ENCODE measurements around the gene GRIP2. TPM values are rescaled to one million over a fixed set of nuclear protein-coding genes. Genes with fewer than 3 reads are reported as not detected.

The GRIP2 gene
- polyA plus RNA-seq, 5 donors, result 0.49 to 1.7 (median 0.91) TPM

- DNase-seq, result no peak
Measured at GRCh38 chr3:14470461-14470860, 69.7 kb downstream of the GRIP2 start.

GRCh38 chr3:14468621-14468981 is 71.5 kb downstream of the GRIP2 start:
- no peak for DNase-seq

DNA sequence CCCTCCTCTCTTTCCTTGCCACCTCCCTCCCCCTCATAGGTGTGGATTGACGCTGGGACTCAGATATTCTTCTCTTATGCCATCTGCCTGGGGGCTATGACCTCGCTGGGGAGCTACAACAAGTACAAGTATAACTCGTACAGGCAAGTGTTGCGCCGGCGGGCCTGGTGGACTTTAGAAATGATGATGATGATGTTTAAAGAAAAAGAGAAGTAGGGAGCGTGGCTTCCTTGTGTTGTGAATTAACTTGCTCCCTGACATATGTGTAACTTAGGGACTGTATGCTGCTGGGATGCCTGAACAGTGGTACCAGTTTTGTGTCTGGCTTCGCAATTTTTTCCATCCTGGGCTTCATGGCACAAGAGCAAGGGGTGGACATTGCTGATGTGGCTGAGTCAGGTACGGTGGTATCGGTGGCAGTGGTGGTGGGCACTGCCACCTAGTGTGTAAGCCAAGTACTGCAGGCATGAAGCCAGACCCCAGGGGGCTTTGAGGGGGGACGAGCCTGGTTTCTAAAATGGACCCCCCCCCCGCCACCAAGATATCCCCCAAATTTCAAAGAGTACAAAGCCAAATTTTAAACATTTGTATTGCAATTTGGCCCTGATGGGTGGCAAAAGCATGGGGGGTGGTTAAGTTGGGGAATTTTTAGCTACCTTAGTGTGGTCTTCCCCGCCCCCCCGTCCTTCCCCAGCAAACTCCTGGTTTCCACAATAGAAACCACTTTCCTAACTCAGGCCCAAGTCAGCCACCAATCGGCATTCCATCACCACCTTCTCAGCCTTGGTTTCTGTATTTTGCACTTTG is 72.1 kb downstream of the GRIP2 start:
- no peak for DNase-seq

DNA sequence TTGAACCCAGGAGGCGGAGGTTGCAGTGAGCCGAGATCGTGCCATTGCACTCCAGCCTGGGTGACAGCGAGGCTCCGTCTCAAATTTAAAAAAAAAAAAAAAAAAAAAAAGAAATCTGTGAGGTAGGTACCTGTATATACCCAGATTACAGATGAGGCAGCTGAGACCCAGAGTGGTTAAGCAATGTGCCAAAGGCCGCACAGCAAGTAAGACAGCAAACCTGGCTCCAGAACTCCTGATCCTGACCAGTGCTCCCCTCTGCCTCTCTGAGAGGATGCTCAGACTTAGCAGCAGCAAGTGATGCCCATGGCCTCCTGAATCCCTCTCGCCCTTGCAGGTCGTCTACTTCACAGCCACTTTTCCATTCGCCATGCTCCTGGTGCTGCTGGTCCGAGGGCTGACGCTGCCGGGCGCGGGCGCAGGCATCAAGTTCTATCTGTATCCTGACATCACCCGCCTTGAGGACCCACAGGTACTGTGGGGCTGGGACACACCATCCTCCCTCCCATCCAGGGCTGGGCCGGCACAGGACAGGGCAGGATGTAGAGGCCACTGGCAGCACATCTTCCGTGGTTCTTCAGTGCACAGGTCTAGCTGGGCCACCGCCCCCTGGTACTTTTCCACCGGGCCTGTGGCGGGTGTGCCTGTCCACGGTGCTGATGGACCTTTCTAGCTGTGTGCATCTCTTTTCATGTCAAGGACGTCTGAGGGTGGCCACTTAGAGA is 73.8 kb downstream of the GRIP2 start:
- DNase-seq, result no peak

DNA sequence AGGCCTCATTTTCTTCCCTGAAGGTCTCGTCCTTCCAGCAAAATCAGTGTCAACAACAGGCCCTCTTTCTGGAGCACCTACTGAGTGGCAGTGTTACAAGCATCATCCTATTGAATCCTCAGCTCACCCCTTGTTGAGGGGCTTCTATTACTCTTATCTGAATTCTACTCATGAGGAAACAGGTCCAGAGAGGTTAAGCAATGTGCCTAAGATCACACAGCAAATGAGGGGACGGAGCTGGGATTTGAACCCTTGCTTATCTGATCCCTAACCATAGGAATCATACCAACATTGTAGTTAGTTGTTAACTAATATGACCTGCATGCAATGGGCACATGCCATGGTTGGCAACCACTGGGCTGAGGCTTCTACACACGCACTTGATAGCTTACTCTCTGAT is 74.7 kb downstream of the GRIP2 start:
- DNase-seq, result no peak

DNA sequence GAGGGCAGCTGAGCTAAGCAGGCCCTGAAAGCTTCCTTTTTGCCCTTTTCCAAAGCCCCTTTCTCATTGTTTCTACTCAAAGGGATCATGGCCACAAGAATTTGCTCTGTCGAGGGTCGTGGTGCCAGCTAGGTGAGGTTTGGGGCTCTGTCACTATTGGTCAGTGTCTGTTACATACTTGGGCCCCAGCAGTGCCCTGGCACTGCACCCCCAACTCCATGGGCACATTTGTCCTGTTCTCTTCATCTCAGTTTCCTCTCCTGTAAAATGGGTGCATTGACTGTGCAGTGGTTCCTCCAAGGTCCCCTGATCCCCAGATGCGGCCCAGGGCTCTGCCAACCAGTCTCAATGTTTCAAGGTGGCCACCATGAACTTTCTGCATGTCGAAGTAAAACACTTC is 75.6 kb downstream of the GRIP2 start:
- DNase-seq, result no peak

GRCh38 chr3:14464141-14464465 is 76.0 kb downstream of the GRIP2 start:
- DNase-seq, result no peak

DNA sequence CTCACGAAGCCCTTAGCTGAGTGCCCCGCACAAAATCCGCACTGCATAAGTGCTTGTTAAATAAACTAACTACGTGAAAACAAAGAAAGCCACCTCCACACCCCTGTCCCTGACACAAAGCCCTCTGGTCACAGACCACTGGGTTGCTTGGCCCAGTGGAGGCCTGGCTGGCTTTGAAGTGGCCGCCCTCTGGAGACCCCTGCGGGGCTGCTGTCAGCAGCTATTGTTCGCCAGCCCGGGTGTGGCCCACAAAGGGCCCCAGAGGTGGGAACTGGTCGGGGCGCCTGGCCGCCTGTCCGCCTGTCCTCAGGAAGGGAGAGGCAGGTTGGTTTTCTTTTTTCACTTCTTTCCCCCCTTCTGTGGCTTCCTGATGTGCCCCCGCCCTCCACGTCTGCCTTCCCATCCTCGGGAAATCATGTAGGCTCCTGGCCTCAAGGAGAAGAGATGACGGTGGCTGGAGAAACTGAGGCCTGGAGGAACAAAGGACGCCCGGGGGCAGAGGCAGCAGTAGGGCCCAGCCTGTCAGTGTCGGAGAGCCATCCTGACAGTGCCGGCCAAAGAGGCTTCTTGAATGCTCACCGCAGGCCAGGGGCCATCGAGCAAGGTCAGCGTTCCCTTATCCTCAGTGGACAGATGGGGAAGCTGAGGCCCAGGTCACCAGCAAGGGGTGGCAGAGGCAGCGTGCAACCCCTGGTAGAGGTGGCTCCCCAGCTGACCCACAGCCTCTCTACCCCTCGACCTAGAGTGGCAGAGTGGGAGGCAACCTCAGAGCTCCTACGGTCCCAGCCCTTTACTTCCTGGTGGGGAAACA is 76.6 kb downstream of the GRIP2 start:
- DNase-seq, result no peak

- DNase-seq, result no peak
Measured at GRCh38 chr3:14462738-14463137, 77.4 kb downstream of the GRIP2 start.

- no peak for DNase-seq
Measured at GRCh38 chr3:14461748-14462324, 78.3 kb downstream of the GRIP2 start.

DNA sequence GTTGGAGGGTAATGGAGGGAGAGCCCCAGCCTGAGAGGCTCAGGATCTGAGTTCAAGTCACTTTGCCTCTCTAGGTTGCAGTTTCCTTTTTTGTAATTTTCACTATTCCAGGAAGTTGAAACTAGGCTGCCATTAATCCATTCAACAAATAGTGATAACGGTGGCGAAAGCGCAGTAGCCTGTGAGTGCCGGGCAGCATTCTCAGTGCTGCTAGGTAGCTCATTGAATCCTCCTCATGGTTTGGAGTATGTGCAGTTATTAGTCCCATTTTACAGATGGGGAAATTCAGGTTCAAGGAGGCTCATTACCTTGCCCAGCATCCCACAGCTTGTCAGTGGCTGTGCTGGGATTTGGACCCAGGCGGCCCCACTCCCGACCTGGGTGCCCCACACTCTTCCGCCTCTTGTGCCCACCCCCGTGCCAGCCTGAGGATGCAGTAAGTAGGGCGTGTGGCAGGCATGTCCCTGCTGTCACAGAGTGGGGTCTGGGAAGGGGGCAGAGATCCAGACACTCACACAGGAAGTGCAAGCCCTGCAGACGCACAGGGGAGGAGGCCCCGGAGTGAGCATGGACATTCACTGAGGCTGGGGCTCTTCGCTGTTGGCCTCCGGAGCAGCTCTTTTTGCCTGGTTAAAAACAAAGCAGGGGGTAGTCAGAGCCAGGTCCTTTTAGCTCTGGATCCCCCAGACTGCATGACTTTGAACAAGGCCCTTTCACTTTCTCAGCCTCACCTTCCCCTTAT is 79.0 kb downstream of the GRIP2 start:
- DNase-seq, result no peak

DNA sequence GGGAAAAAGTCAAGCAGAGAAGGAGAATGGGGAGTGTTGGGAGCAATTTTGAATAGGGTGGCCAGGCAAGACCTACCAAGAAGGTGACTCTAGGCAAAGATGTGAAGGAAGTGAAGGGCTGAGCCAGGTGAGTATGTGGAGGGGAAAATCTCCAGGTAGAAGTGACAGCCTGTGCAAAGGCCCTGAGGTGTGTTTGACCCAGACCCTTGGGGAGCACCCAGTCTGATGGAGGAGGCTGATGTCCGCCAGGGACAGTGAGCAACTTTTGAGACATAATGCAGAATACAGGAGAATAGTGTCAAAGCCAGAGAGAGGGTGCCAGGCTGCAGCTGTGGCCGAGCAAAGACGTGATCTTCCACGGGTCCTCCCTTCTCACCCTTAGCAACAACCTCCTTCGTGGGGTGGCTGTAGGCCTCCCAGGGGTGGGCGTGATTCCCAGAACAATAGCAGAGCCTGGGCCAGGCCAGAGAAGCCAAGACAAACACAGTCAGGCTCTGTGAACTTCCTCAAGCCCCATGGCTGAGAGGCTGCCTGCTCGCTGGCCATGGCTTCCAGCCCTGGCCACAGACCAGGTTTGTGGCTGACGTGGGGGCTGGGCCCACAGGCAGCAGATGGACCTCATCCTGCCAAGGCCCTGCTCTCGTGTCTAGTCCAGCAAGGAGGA is 79.7 kb downstream of the GRIP2 start:
- no peak for DNase-seq

DNA sequence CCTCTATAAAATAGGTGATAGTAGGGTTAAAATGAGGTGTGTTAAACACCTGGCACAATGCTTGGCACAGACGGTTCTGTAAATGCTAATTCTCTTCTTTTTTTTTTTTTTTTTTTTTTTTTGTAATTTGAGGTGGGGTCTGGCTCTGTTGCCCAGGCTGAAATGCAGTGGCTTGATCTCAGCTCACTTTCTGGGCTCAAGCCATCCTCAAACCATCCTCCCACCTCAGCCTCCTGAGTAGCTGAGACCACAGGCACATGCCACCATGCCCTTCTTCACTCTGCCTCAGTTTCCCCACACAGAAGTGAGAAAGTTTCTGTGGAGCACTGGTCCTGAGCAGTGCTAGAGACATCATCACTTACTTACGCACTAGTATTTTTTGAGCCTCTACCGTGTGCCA is 80.4 kb downstream of the GRIP2 start:
- no peak for DNase-seq

DNA sequence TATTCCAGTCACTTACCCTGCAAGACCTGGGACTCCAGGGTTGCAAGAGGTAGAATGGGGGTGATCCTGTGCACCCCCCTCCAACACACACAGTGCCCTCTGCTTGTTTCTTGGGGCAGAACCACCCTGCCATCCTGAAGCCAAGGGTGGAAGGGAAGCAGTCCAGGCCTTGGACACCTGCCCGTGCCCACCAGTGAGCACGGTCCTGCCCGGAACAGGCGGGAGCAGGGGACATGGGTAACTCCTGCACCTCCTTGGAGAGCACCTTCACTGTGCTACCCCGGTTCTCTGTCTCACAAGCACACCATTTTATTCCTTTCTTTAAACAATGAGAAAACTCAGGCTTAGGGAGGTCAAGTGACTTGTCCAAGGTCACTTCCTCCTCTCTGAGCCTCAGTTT is 80.8 kb downstream of the GRIP2 start:
- no peak for DNase-seq

- DNase-seq, result no peak
Measured at GRCh38 chr3:14458434-14459275, 81.5 kb downstream of the GRIP2 start.

DNA sequence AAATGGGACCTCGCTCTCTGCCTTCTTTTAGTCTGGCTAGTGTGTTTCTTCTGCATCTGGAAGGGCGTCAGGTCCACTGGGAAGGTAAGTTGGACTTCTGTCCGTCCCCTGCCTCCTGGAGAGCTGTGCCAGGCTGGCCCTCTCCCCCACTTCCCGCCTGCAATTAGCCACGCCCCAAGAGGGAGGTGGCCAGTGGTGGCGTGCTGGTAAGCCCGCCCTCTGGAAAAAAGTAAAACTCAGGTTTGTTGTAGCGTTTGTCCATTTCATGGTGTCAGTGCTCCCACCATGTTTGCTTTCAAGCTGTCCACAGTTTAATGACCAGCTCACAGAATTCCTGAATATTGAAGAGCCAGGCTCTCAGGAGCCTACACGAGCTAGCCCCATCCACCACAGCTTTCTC is 82.1 kb downstream of the GRIP2 start:
- DNase-seq, result no peak

DNA sequence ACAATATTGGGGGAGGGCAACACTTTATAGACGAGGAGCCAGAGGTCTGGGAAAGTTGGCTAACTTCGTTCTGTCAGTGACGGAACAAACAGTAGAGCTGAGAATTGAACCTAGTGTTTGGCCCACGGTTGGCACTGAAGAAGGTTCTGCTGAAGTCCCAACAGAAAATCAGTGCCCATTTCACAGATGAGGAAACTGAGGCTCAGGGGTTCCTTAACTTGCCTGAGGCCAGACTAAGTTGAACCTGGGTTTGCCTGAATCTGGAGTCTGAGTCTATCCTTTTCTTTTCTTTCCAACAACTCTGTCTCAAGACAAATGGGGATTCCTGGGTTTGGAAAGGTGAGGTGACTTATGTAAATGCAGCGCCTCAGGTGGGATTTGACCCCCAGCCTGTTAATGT is 82.7 kb downstream of the GRIP2 start:
- no peak for DNase-seq

GRCh38 chr3:14456794-14457193 is 83.3 kb downstream of the GRIP2 start:
- DNase-seq, result no peak

- DNase-seq, result no peak
Measured at GRCh38 chr3:14455571-14456317, 84.4 kb downstream of the GRIP2 start.

Measured in right lung (tissue), 5 donors.